GM21576 (cell line): ENCODE data around the gene CEACAM21.
A peak's percentile ranks its signal among the peaks of the same experiment; 100 is the strongest.

ENCODE experiments used
- ATAC-seq: cut with Tn5 transposase; IDR thresholded peaks from one replicate; pipeline ENCODE4 v1.9.1; 2021; ENCODE audit warnings: mild to moderate bottlenecking, moderate library complexity; ENCODE audit not compliant: unreplicated experiment

CEACAM21 gene

GRCh38 chr19:41575998-41576397, at the start of gene CEACAM21:
TSS of gene CEACAM21 (plus strand) at chr19:41576166. CDS start at chr19:41576275, 109 bp downstream.
- ATAC-seq: no peak

GRCh38 chr19:41527089-41527488, 48.9 kb upstream of the CEACAM21 start:
- ATAC-seq: no peak

GRCh38 chr19:41528106-41528505, 47.9 kb upstream of the CEACAM21 start:
- ATAC-seq: no peak

- ATAC-seq: no peak
These were observed 46.3 kb upstream of the CEACAM21 start for GRCh38 chr19:41529484-41530183.

GRCh38 chr19:41530184-41530534, 45.8 kb upstream of the CEACAM21 start:
- no peak for ATAC-seq

- ATAC-seq: no peak
These were observed 45.1 kb upstream of the CEACAM21 start for GRCh38 chr19:41530761-41531301.

GRCh38 chr19:41531438-41532311, 44.3 kb upstream of the CEACAM21 start:
- ATAC-seq: no peak

- no peak for ATAC-seq
These were observed 43.4 kb upstream of the CEACAM21 start for GRCh38 chr19:41532526-41532925.

GRCh38 chr19:41533671-41534215, 42.2 kb upstream of the CEACAM21 start:
- no peak for ATAC-seq

GRCh38 chr19:41535029-41535622, 40.8 kb upstream of the CEACAM21 start:
- ATAC-seq: peak; percentile 63

- no peak for ATAC-seq
These were observed 38.2 kb upstream of the CEACAM21 start for GRCh38 chr19:41537789-41538188.

- no peak for ATAC-seq
These were observed 35.8 kb upstream of the CEACAM21 start for GRCh38 chr19:41540041-41540695.

- no peak for ATAC-seq
These were observed 33.9 kb upstream of the CEACAM21 start for GRCh38 chr19:41541990-41542584.

- no peak for ATAC-seq
These were observed 33.3 kb upstream of the CEACAM21 start for GRCh38 chr19:41542622-41543021.

- ATAC-seq: no peak
These were observed 32.4 kb upstream of the CEACAM21 start for GRCh38 chr19:41543582-41543981.

- no peak for ATAC-seq
These were observed 30.4 kb upstream of the CEACAM21 start for GRCh38 chr19:41545547-41545946.

GRCh38 chr19:41546386-41546789, 29.6 kb upstream of the CEACAM21 start:
- ATAC-seq: no peak

- no peak for ATAC-seq
These were observed 29.0 kb upstream of the CEACAM21 start for GRCh38 chr19:41546961-41547360.

GRCh38 chr19:41547569-41547968, 28.4 kb upstream of the CEACAM21 start:
- no peak for ATAC-seq

GRCh38 chr19:41548047-41548446, 27.9 kb upstream of the CEACAM21 start:
- ATAC-seq: no peak
